AG09309 (cell line): Measurements from ENCODE around the gene HINT3.

Experiments used
- DNase-seq: peaks from one replicate; pipeline ENCODE4 v3.0.0-alpha.2; 2010; ENCODE audit warnings: low read depth
- H3K4me3 ChIP-seq: 2 replicates; pipeline ENCODE4 v1.5.1; 2011; ENCODE audit warnings: mild to moderate bottlenecking, low read depth, low read length, moderate library complexity; ENCODE audit not compliant: control insufficient read depth
- CTCF ChIP-seq: IDR thresholded peaks from 2 replicates; pipeline ENCODE4 v1.5.1; 2011; ENCODE audit warnings: mild to moderate bottlenecking, low read depth, low read length, inconsistent platforms; ENCODE audit not compliant: insufficient read depth, control insufficient read depth; ENCODE audit errors: missing control alignments

The HINT3 gene

GRCh38 chr6:125952764-125953501, 3.6 kb upstream of the HINT3 start:
- peak; percentile 73 for TF ChIP-seq CTCF
- no peak overlapping the region for H3K4me3 ChIP-seq
- DNase-seq = no peak

GRCh38 chr6:125953502-125953875, 3.1 kb upstream of the HINT3 start:
- no peak overlapping the region for H3K4me3 ChIP-seq
- peak; percentile 37 for TF ChIP-seq CTCF
- no peak for DNase-seq

GRCh38 chr6:125954735-125955339, 1.7 kb upstream of the HINT3 start:
- H3K4me3 ChIP-seq = no peak overlapping the region
- TF ChIP-seq CTCF = no peak
- DNase-seq = no peak

- no peak for DNase-seq
- H3K4me3 ChIP-seq = no peak overlapping the region
- TF ChIP-seq CTCF = no peak
Observed at GRCh38 chr6:125955973-125956372, 597 bp upstream of the HINT3 start.

- no peak for DNase-seq
- TF ChIP-seq CTCF = no peak
- H3K4me3 ChIP-seq = peak overlapping the region; percentile 78
Observed at GRCh38 chr6:125957391-125957693, 772 bp downstream of the HINT3 start.

GRCh38 chr6:125957845-125958244, 1.3 kb downstream of the HINT3 start:
- TF ChIP-seq CTCF = no peak
- H3K4me3 ChIP-seq = no peak overlapping the region
- DNase-seq = no peak
